Iris pigment epithelial cell (primary cell): Measurements from ENCODE around the gene MLX.
"Not testable (repeated sequence)": the region's sequence is repeated elsewhere in the genome, so short reads cannot be mapped to it uniquely, and the experiment has no call there.

Experiments
- DNase-seq: peaks from one replicate; pipeline ENCODE4 v3.0.0-alpha.2; 2011; ENCODE audit warnings: low read depth

The MLX gene

GRCh38 chr17:42536372-42537155 is 30.3 kb upstream of the MLX start:
- DNase-seq, result peak; percentile 69

- no peak for DNase-seq
Observed at GRCh38 chr17:42537156-42537805, 29.6 kb upstream of the MLX start.

GRCh38 chr17:42537826-42538451 is 29.0 kb upstream of the MLX start:
- no peak for DNase-seq

- no peak for DNase-seq
Observed at GRCh38 chr17:42538482-42538881, 28.4 kb upstream of the MLX start.

- not testable (repeated sequence) for DNase-seq
Observed at GRCh38 chr17:42540558-42540957, 26.3 kb upstream of the MLX start.

GRCh38 chr17:42541041-42541833 is 25.7 kb upstream of the MLX start:
- no peak for DNase-seq

GRCh38 chr17:42543190-42544079 is 23.5 kb upstream of the MLX start:
- DNase-seq, result no peak

GRCh38 chr17:42544874-42545283 is 22.0 kb upstream of the MLX start:
- no peak for DNase-seq

- DNase-seq, result not testable (repeated sequence)
Observed at GRCh38 chr17:42545755-42546505, 21.0 kb upstream of the MLX start.

- DNase-seq, result no peak
Observed at GRCh38 chr17:42547001-42547461, 19.9 kb upstream of the MLX start.

- DNase-seq, result no peak
Observed at GRCh38 chr17:42547698-42548069, 19.2 kb upstream of the MLX start.

- peak; percentile 56 for DNase-seq
Observed at GRCh38 chr17:42548070-42548837, 18.6 kb upstream of the MLX start.

- DNase-seq, result no peak
Observed at GRCh38 chr17:42548993-42549755, 17.7 kb upstream of the MLX start.

GRCh38 chr17:42552736-42553135 is 14.2 kb upstream of the MLX start, which contains the start of gene HSD17B1:
TSS of gene HSD17B1 (plus strand) at chr17:42552923. CDS start at chr17:42552934, 11 bp downstream.
- DNase-seq, result not testable (repeated sequence)

GRCh38 chr17:42553161-42553818 is 13.6 kb upstream of the MLX start:
- DNase-seq, result no peak

GRCh38 chr17:42553866-42554249 is 13.0 kb upstream of the MLX start:
- DNase-seq, result no peak

GRCh38 chr17:42554250-42555121 is 12.4 kb upstream of the MLX start:
- peak; percentile 72 for DNase-seq
